GM12878 (cell line): Measurements from ENCODE around the gene ACADS. TPM values are rescaled to one million over a fixed set of nuclear protein-coding genes. Genes with fewer than 3 reads are reported as not detected.

Source experiments
- ATAC-seq: fragments of 200-7000 bp; cut with Tn5 transposase; 3 replicates; pipeline ENCODE4 v1.9.1; 2020; ENCODE audit warnings: mild to moderate bottlenecking, moderate library complexity
- BruUV-seq: library from RNA; stranded (reverse); fragments of 400-500 nt; replicated peaks from 2 replicates; lab custom pipeline; 2021; lab: Mats Ljungman, UMichigan
- CTCF ChIA-PET: fragments of 300-600 bp; sonication (Branson Sonifier 250); formaldehyde crosslinking; extraction: SDS; loops from one replicate; lab custom pipeline; 2021; ENCODE audit warnings: inconsistent platforms; lab: Yijun Ruan, JAX
- POLR2A ChIA-PET: fragments of 350-600 bp; formaldehyde crosslinking; extraction: SDS; loops from one replicate; lab custom pipeline; 2021; ENCODE audit warnings: inconsistent platforms; lab: Charles Lee
- RAD21 ChIA-PET: fragments of 300-600 bp; sonication (Branson Sonifier 250); formaldehyde crosslinking; loops from one replicate; lab custom pipeline; 2023; ENCODE audit warnings: antibody characterized with exemption; ENCODE audit not compliant: unreplicated experiment; lab: Charles Lee
- SMC1A ChIA-PET: fragments of 300-600 bp; sonication (Branson Sonifier 250); formaldehyde crosslinking; loops from one replicate; lab custom pipeline; 2023; ENCODE audit not compliant: unreplicated experiment, uncharacterized antibody; lab: Charles Lee
- DNase-seq: peaks from one replicate; pipeline ENCODE4 v3.0.0-alpha.2; 2011; ENCODE audit warnings: low read depth, low spot score
- FAIRE-seq: peaks from 3 replicates; lab custom pipeline; 2011; peaks lifted over from hg19 to GRCh38; lab: Jason Lieb, UNC
- H2AFZ ChIP-seq: 2 replicates; pipeline ENCODE4 v1.6.0; 2011; ENCODE audit warnings: low read depth, low read length, control low read depth; ENCODE audit not compliant: control insufficient read depth
- H3K27ac ChIP-seq: 2 replicates; pipeline ENCODE4 v1.5.1; 2011; ENCODE audit warnings: control low read depth; ENCODE audit not compliant: control insufficient read depth, insufficient read depth
- H3K27me3 ChIP-seq, 2 experiments: replicated peaks in 1 of 2; 2 replicates each; pipeline versions ENCODE4 v1.6.0 to v1.6.1; 2011; ENCODE audit warnings: low read length in 1 of 2; ENCODE audit not compliant: control insufficient read depth in 2 of 2, insufficient read depth in 2 of 2
- H3K36me3 ChIP-seq, 2 experiments: 2 replicates each; pipeline ENCODE4 v1.5.1; 2011; ENCODE audit warnings: low read length in 1 of 2; ENCODE audit not compliant: control insufficient read depth in 2 of 2, insufficient read depth in 2 of 2
- H3K4me1 ChIP-seq: 2 replicates; pipeline ENCODE4 v1.6.1; 2011; ENCODE audit warnings: mild to moderate bottlenecking, low read length, moderate library complexity, mixed read lengths; ENCODE audit not compliant: control insufficient read depth, insufficient read depth
- H3K4me2 ChIP-seq: 2 replicates; pipeline ENCODE4 v1.6.0; 2011; ENCODE audit warnings: control low read depth; ENCODE audit not compliant: control insufficient read depth, insufficient read depth
- H3K4me3 ChIP-seq: fragments of 200-600 bp; sonication (generic); 2 replicates; pipeline ENCODE4 v1.5.1; 2016
- H3K79me2 ChIP-seq: 2 replicates; pipeline ENCODE4 v1.6.0; 2011; ENCODE audit warnings: low read length; ENCODE audit not compliant: control insufficient read depth, insufficient read depth
- H3K9ac ChIP-seq: 2 replicates; pipeline ENCODE4 v1.8.0; 2011; ENCODE audit warnings: low read length, control low read depth, mixed read lengths; ENCODE audit not compliant: control insufficient read depth, insufficient read depth
- H3K9me3 ChIP-seq: replicated peaks from 3 replicates; pipeline ENCODE4 v1.5.1; 2011; ENCODE audit warnings: mild to moderate bottlenecking, low read length; ENCODE audit not compliant: control insufficient read depth, insufficient read depth
- H4K20me1 ChIP-seq: 2 replicates; pipeline ENCODE4 v1.6.0; 2011; ENCODE audit not compliant: control insufficient read depth, insufficient read depth
- MXI1 ChIP-seq: fragments of 150-350 bp; IDR thresholded peaks from 2 replicates; pipeline ENCODE4 v1.6.1; 2011; ENCODE audit warnings: low read depth, mild to moderate bottlenecking, inconsistent platforms, low read length, improper control_type of control experiment
- NR2C1 ChIP-seq: fragments of 450-650 bp; IDR thresholded peaks from 2 replicates; pipeline ENCODE4 v1.6.1; 2017; ENCODE audit warnings: antibody characterized with exemption, mild to moderate bottlenecking, moderate library complexity
- TARDBP ChIP-seq: IDR thresholded peaks from 2 replicates; pipeline ENCODE4 v1.6.1; 2016; ENCODE audit warnings: borderline replicate concordance
- WGBS: methylation state at CpG from one replicate; pipeline ENCODE4 v1.1.6; 2016; ENCODE audit warnings: low lambda C conversion rate; ENCODE audit not compliant: insufficient replicate concordance, insufficient coverage; ENCODE audit errors: missing lambda C conversion rate; 5-methylcytosine and 5-hydroxymethylcytosine counted together
- in situ Hi-C: fragments of 300-500 bp; cut with MboI; formaldehyde crosslinking; loops from 9 replicates; pipeline ENCODE4 v1.14.3; 2018; ENCODE audit warnings: mixed read lengths
- intact Hi-C: fragments of 100-400 bp; cut with micrococcal nuclease; formaldehyde crosslinking; loops from one replicate; pipeline ENCODE4 v1.14.2; 2022; ENCODE audit not compliant: unreplicated experiment
- polyA plus RNA-seq, 11 experiments: library from polyadenylated mRNA; depleted of rRNA in 4 of 11; unstranded in 6 of 11; stranded (reverse) in 5 of 11; fragments of >200 nt; fragmentation: Nextera tagmentation in 4 of 11; fragmentation: Illumina TruSeq in 1 of 11; extraction: Ambion mirVana in 4 of 11; extraction: Trizol in 1 of 11; gene quantifications; 1 replicate in 1 of 11; 2 replicates in 10 of 11; pipeline versions ENCODE4 v1.2.1 to v1.2.3, GENCODE V29; 2011 to 2016; ENCODE audit warnings: inconsistent platforms in 2 of 11, missing spikeins in 2 of 11, low read depth in 1 of 11
- total RNA-seq, 4 experiments: library from RNA; depleted of rRNA in 3 of 4; stranded (reverse); fragments of >200 nt in 3 of 4; fragmentation: Illumina TruSeq in 1 of 4; extraction: Trizol in 1 of 4; gene quantifications; 2 replicates each; pipeline versions ENCODE4 v1.2.1 to v1.2.3, GENCODE V29; 2013 to 2021
- TF ChIP-seq, protein P1 (sequence below): fragments of 450-650 bp; IDR thresholded peaks from 2 replicates; pipeline ENCODE4 v1.6.1; 2016; ENCODE audit warnings: mild to moderate bottlenecking, moderate library complexity, borderline replicate concordance

Gene ACADS
- total and polyA plus RNA-seq, 10 of the 15 experiments (the other 5 are each of a cell fraction or from before 2014, with no cell fraction given): 0.05 to 18.1 (median 10.2) TPM

DNA sequence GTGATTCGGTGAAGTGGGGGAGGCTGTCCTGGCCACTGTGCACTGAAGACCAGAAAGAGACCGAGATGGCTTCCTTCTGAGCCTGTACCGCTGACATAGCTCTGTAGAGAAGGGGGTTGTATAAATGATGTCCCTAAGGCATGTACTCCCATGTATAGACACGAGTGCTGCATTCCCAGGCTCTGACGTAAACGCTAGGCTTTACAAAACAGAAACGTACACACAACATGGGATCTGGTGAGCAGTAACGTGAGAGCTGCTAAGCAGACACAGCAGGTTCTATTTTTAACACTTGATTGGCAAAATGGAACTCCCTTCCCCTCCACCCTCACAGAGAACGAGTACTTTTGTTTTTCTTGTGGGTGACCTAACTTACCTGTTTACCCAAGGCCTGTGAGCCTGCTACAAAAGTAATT, 35.9 kb downstream of the ACADS start:
- H3K27ac ChIP-seq: no peak overlapping the region
- no peak overlapping the region for H2AFZ ChIP-seq
- ChIA-PET CTCF (no interaction called here), RAD21 (no interaction called here), SMC1A (interaction anchor here (0.8 to 1.4 kb wide), 3 partner anchors 25 to 210 kb away, joined by 3 to 4 read pairs (median 3); no protein-coding TSS in a partner anchor), POLR2A (no interaction called here)
- H3K9ac ChIP-seq: no peak overlapping the region
- no peaks in the 10 kb centered on the region for H3K9me3 ChIP-seq
- H3K4me3 ChIP-seq: no peak overlapping the region
- no peaks in the 10 kb centered on the region for H4K20me1 ChIP-seq
- no peak for ATAC-seq
- no peak for FAIRE-seq
- H3K4me1 ChIP-seq: no peaks in the 10 kb centered on the region
- BruUV-seq: no TSS peak
- 86% methylated on average over 9 of the region's 9 CpGs for WGBS
- H3K79me2 ChIP-seq: no peaks in the 10 kb centered on the region
- H3K4me2 ChIP-seq: no peak overlapping the region
- no peaks in the 10 kb centered on the region for H3K27me3 ChIP-seq
- TF ChIP-seq MXI1: no peak
- TF ChIP-seq NR2C1: no peak
- TF ChIP-seq, protein P1, sequence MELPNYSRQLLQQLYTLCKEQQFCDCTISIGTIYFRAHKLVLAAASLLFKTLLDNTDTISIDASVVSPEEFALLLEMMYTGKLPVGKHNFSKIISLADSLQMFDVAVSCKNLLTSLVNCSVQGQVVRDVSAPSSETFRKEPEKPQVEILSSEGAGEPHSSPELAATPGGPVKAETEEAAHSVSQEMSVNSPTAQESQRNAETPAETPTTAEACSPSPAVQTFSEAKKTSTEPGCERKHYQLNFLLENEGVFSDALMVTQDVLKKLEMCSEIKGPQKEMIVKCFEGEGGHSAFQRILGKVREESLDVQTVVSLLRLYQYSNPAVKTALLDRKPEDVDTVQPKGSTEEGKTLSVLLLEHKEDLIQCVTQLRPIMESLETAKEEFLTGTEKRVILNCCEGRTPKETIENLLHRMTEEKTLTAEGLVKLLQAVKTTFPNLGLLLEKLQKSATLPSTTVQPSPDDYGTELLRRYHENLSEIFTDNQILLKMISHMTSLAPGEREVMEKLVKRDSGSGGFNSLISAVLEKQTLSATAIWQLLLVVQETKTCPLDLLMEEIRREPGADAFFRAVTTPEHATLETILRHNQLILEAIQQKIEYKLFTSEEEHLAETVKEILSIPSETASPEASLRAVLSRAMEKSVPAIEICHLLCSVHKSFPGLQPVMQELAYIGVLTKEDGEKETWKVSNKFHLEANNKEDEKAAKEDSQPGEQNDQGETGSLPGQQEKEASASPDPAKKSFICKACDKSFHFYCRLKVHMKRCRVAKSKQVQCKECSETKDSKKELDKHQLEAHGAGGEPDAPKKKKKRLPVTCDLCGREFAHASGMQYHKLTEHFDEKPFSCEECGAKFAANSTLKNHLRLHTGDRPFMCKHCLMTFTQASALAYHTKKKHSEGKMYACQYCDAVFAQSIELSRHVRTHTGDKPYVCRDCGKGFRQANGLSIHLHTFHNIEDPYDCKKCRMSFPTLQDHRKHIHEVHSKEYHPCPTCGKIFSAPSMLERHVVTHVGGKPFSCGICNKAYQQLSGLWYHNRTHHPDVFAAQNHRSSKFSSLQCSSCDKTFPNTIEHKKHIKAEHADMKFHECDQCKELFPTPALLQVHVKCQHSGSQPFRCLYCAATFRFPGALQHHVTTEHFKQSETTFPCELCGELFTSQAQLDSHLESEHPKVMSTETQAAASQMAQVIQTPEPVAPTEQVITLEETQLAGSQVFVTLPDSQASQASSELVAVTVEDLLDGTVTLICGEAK: no peak
- TF ChIP-seq TARDBP: no peak
- peaks cover 10 to 16% of the 10 kb centered on the region in 2 experiments for H3K36me3 ChIP-seq
- DNase-seq: no peak
- intact Hi-C loops: no loop called here
- in situ Hi-C loops: no loop called here
